Aorta (tissue), 5 donors: ENCODE measurements around the gene STARD7. TPM values are rescaled to one million over a fixed set of nuclear protein-coding genes. Genes with fewer than 3 reads are reported as not detected.
A peak's percentile ranks its signal among the peaks of the same experiment; 100 is the strongest.

Experiments used
- ATAC-seq: fragments of 200-7000 bp; cut with Tn5 transposase; one replicate; pipeline ENCODE4 v1.9.1; 2022; ENCODE audit warnings: moderate library complexity; ENCODE audit not compliant: low FRiP score
- DNase-seq, 2 donors: peaks; one replicate each; pipeline ENCODE4 v3.0.0-alpha.2; 2020
- H3K27ac ChIP-seq, 2 donors: one replicate each; pipeline ENCODE4 v1.5.1; 2013; ENCODE audit warnings: low read length in 2 of 2, mild to moderate bottlenecking in 2 of 2, moderate library complexity in 2 of 2, control low read depth in 1 of 2, inconsistent platforms in 1 of 2, low read depth in 1 of 2
- H3K27me3 ChIP-seq, 2 donors: one replicate each; pipeline ENCODE4 v1.6.1; 2013; ENCODE audit warnings: control low read depth in 1 of 2, low read length in 1 of 2, mild to moderate bottlenecking in 1 of 2, moderate library complexity in 1 of 2; ENCODE audit not compliant: insufficient read depth in 2 of 2, control insufficient read depth in 1 of 2
- H3K36me3 ChIP-seq, 2 donors: one replicate each; pipeline ENCODE4 v1.6.1; 2013; ENCODE audit warnings: control low read depth in 1 of 2, low read length in 1 of 2, mild to moderate bottlenecking in 1 of 2; ENCODE audit not compliant: insufficient read depth in 2 of 2, control insufficient read depth in 1 of 2
- H3K4me1 ChIP-seq, 2 donors: one replicate each; pipeline ENCODE4 v1.6.1; 2013; ENCODE audit warnings: low read length in 2 of 2, control low read depth in 1 of 2, mild to moderate bottlenecking in 1 of 2, moderate library complexity in 1 of 2; ENCODE audit not compliant: insufficient read depth in 2 of 2, control insufficient read depth in 1 of 2
- H3K4me3 ChIP-seq, 2 donors: one replicate each; pipeline ENCODE4 v1.5.1; 2013; ENCODE audit warnings: low read length in 2 of 2, control low read depth in 1 of 2, mild to moderate bottlenecking in 1 of 2
- H3K9me3 ChIP-seq: one replicate; pipeline ENCODE4 v1.6.1; 2013; ENCODE audit warnings: mild to moderate bottlenecking, low read length; ENCODE audit not compliant: control insufficient read depth
- WGBS, 2 donors: extraction: QIAGEN DNeasy Blood & Tissue Kit; methylation state at CpG; one replicate each; pipeline ENCODE4 v1.1.7; 2013; 5-methylcytosine and 5-hydroxymethylcytosine counted together
- intact Hi-C, 2 donors: fragments of 100-400 bp; cut with DNase I; formaldehyde crosslinking; loops; one replicate each; pipeline versions ENCODE4 v1.14.2 to v1.15.0; 2022
- polyA plus RNA-seq, 2 donors: library from polyadenylated mRNA; stranded (reverse); fragments of 200-250 nt; gene quantifications; one replicate each; pipeline ENCODE4 v1.2.3, GENCODE V29; 2013
- total RNA-seq, 2 donors: library from RNA; stranded (reverse); fragmentation: NEBNext Ultra II Directional; extraction: Animal tissue kit (Norgen Biotek cat#: 25700); gene quantifications; one replicate each; pipeline ENCODE4 v1.2.1, GENCODE V29; 2021
- donor health status: healthy with polysubstance abuse.
- donor health status: Bipolar disorder and iron deficiency.
- donor health status: DM: no; HTN: no; CAD: no.
- donor health status: DM: no; HTN: no; CAD: no.
- donor health status: DM: yes; HTN: yes; CAD: no.

STARD7 gene
- total and polyA plus RNA-seq, 4 donors, result 23.8 to 72.7 (median 52.8) TPM

- H3K27me3 ChIP-seq, result no peaks in the 10 kb centered on the region
- no peak overlapping the region for H3K27ac ChIP-seq
- no peaks in the 10 kb centered on the region for H3K36me3 ChIP-seq
- no peaks in the 10 kb centered on the region for H3K9me3 ChIP-seq
- intact Hi-C loops, result no loop called here
- WGBS, 2 donors, result 89 to 94% methylated on average over 12 to 13 of the region's 13 CpGs
- ATAC-seq (no peak), DNase-seq (peak in 1 of 2 donors; percentile 49)
- no peak overlapping the region for H3K4me3 ChIP-seq
- no peaks in the 10 kb centered on the region for H3K4me1 ChIP-seq
Observed at GRCh38 chr2:96152304-96153161, 56.1 kb downstream of the STARD7 start.

- Histone ChIP-seq H3K9me3 (no peaks in the 10 kb centered on the region), H3K36me3 (no peaks in the 10 kb centered on the region), H3K27ac (no peak overlapping the region), H3K4me1 (no peaks in the 10 kb centered on the region), H3K27me3 (no peaks in the 10 kb centered on the region), H3K4me3 (no peak overlapping the region)
- WGBS, 2 donors, result 94 to 96% methylated on average over 9 of the region's 9 CpGs
- intact Hi-C loops, result no loop called here
- DNase-seq, result peak in 1 of 2 donors; percentile 15
- ATAC-seq, result no peak
Observed at GRCh38 chr2:96151595-96152303, 56.9 kb downstream of the STARD7 start.

- WGBS, 2 donors, result 95 to 96% methylated on average over 14 of the region's 14 CpGs
- H3K9me3 ChIP-seq, result no peaks in the 10 kb centered on the region
- no peaks in the 10 kb centered on the region for H3K36me3 ChIP-seq
- H3K27me3 ChIP-seq, result no peaks in the 10 kb centered on the region
- DNase-seq (peak in 1 of 2 donors; percentile 62), ATAC-seq (no peak)
- no peak overlapping the region for H3K27ac ChIP-seq
- H3K4me3 ChIP-seq, result no peak overlapping the region
- no peaks in the 10 kb centered on the region for H3K4me1 ChIP-seq
- intact Hi-C loops, result no loop called here
Observed at GRCh38 chr2:96150791-96151594, 57.6 kb downstream of the STARD7 start.

- H3K36me3 ChIP-seq, result no peaks in the 10 kb centered on the region
- no peaks in the 10 kb centered on the region for H3K4me1 ChIP-seq
- H3K27me3 ChIP-seq, result no peaks in the 10 kb centered on the region
- H3K27ac ChIP-seq, result no peak overlapping the region
- H3K9me3 ChIP-seq, result no peaks in the 10 kb centered on the region
- WGBS, 2 donors, result 95 to 96% methylated on average over 6 of the region's 6 CpGs
- no peak for ATAC-seq
- intact Hi-C loops, result no loop called here
- H3K4me3 ChIP-seq, result no peak overlapping the region
- DNase-seq, result peak; percentile 41 to 43
Observed at GRCh38 chr2:96150007-96150640, 58.5 kb downstream of the STARD7 start.

- H3K27ac ChIP-seq, result no peak overlapping the region
- WGBS, 2 donors, result 54 to 57% methylated on average over 25 to 29 of the region's 29 CpGs
- intact Hi-C loops, result loop anchor here (5.0 to 10.0 kb wide), 2 partner anchors 104 to 356 kb away; partner anchors contain the start of gene NEURL3 (in 1 of the 2)
Observed at GRCh38 chr2:96148410-96149217, 60.0 kb downstream of the STARD7 start.

GRCh38 chr2:96147593-96148201, 60.9 kb downstream of the STARD7 start:
- ATAC-seq (no peak), DNase-seq (peak; percentile 38 to 56)
- H3K36me3 ChIP-seq, result no peaks in the 10 kb centered on the region
- no peak overlapping the region for H3K4me3 ChIP-seq
- 45 to 48% methylated on average over 9 of the region's 9 CpGs for WGBS, 2 donors
- no peaks in the 10 kb centered on the region for H3K27me3 ChIP-seq
- H3K27ac ChIP-seq, result peak overlapping the region in 1 of 2 donors; percentile 36
- intact Hi-C loops, result loop anchor here (5.0 to 10.0 kb wide), 2 partner anchors 105 to 357 kb away; partner anchors contain the start of gene NEURL3 (in 1 of the 2)
- no peaks in the 10 kb centered on the region for H3K9me3 ChIP-seq
- H3K4me1 ChIP-seq, result no peaks in the 10 kb centered on the region

More at GRCh38 chr2:96148410-96149217, 60.0 kb downstream of the STARD7 start:
- H3K36me3 ChIP-seq, result no peaks in the 10 kb centered on the region
- DNase-seq, result peak; percentile 91
- H3K4me3 ChIP-seq, result no peak overlapping the region
- ATAC-seq, result peak; percentile 43
- no peaks in the 10 kb centered on the region for H3K27me3 ChIP-seq
- H3K9me3 ChIP-seq, result no peaks in the 10 kb centered on the region
- H3K4me1 ChIP-seq, result no peaks in the 10 kb centered on the region

- ATAC-seq, result no peak
- Histone ChIP-seq H3K27me3 (no peaks in the 10 kb centered on the region), H3K4me3 (no peak overlapping the region), H3K4me1 (no peaks in the 10 kb centered on the region), H3K36me3 (no peaks in the 10 kb centered on the region), H3K9me3 (no peaks in the 10 kb centered on the region), H3K27ac (peak overlapping the region in 1 of 2 donors; percentile 36)
- DNase-seq, result peak; percentile 76
- 9 to 14% methylated on average over 9 of the region's 9 CpGs for WGBS, 2 donors
- intact Hi-C loops, result loop anchor here (5.0 to 10.0 kb wide), 2 partner anchors 105 to 358 kb away; partner anchors contain the start of gene NEURL3 (in 1 of the 2)
Observed at GRCh38 chr2:96146881-96147592, 61.6 kb downstream of the STARD7 start.
